H1 (cell line): ENCODE data around the gene C5orf34. TPM values are rescaled to one million over a fixed set of nuclear protein-coding genes. Genes with fewer than 3 reads are reported as not detected.

Experiments
- ASH2L ChIP-seq: fragments of 200-600, 300-600 bp; sonication (generic); IDR thresholded peaks from one replicate; pipeline ENCODE4 v1.7.1; 2017; ENCODE audit warnings: low read length
- ATF2 ChIP-seq: IDR thresholded peaks from 2 replicates; pipeline ENCODE4 v1.6.1; 2012; ENCODE audit warnings: low read length, inconsistent platforms
- BACH1 ChIP-seq: IDR thresholded peaks from 2 replicates; pipeline ENCODE4 v1.6.1; 2012; ENCODE audit warnings: low read length, improper control_type of control experiment
- CBX5 ChIP-seq: fragments of 300-800, 300-1000 bp; sonication (generic); IDR thresholded peaks from 2 replicates; pipeline ENCODE4 v1.7.1; 2016; ENCODE audit warnings: antibody characterized with exemption, low read length, low read depth
- CHD1 ChIP-seq: IDR thresholded peaks from 2 replicates; pipeline ENCODE4 v1.6.1; 2012; ENCODE audit warnings: low read depth, low read length, improper control_type of control experiment
- HDAC2 ChIP-seq, 2 experiments: fragments of 300-600 bp in 1 of 2; sonication (generic) in 1 of 2; IDR thresholded peaks; 2 replicates each; pipeline ENCODE4 v1.6.1; 2011 to 2012; ENCODE audit warnings: low read depth in 2 of 2, low read length in 2 of 2, mild to moderate bottlenecking in 2 of 2, moderate library complexity in 2 of 2, borderline replicate concordance in 1 of 2, inconsistent platforms in 1 of 2
- JUND ChIP-seq: IDR thresholded peaks from 2 replicates; pipeline ENCODE4 v1.6.1; 2011; ENCODE audit warnings: mild to moderate bottlenecking, improper control_type of control experiment, low read length
- KDM1A ChIP-seq: fragments of 200-600, 300-600 bp; sonication (generic); IDR thresholded peaks from 2 replicates; pipeline ENCODE4 v1.7.1; 2016; ENCODE audit warnings: mild to moderate bottlenecking, low read length, borderline replicate concordance
- KDM4A ChIP-seq: IDR thresholded peaks from one replicate; pipeline ENCODE4 v1.7.1; 2012; ENCODE audit warnings: low read depth, mild to moderate bottlenecking, moderate library complexity, low read length, inconsistent platforms; ENCODE audit not compliant: severe bottlenecking
- KDM5A ChIP-seq: fragments of 200-600 bp; IDR thresholded peaks from 2 replicates; pipeline ENCODE4 v1.7.1; 2012; ENCODE audit warnings: mild to moderate bottlenecking, low read length, inconsistent platforms, mixed read lengths
- MAFK ChIP-seq: IDR thresholded peaks from 2 replicates; pipeline ENCODE4 v1.6.1; 2012; ENCODE audit warnings: low read depth, mild to moderate bottlenecking, improper control_type of control experiment, low read length
- NRF1 ChIP-seq: IDR thresholded peaks from 2 replicates; pipeline ENCODE4 v1.6.1; 2011; ENCODE audit warnings: mild to moderate bottlenecking, low read depth, low read length, improper control_type of control experiment
- POLR2A ChIP-seq, 2 experiments: IDR thresholded peaks; 1 replicate in 1 of 2; 2 replicates in 1 of 2; pipeline ENCODE4 v1.6.1; 2011; ENCODE audit warnings: low read depth in 2 of 2, low read length in 2 of 2, mild to moderate bottlenecking in 2 of 2; ENCODE audit errors: control extremely low read depth in 1 of 2
- POLR2AphosphoS5 ChIP-seq: IDR thresholded peaks from 2 replicates; pipeline ENCODE4 v1.6.1; 2011; ENCODE audit warnings: low read depth, low read length
- RFX5 ChIP-seq: IDR thresholded peaks from 2 replicates; pipeline ENCODE4 v1.6.1; 2011; ENCODE audit warnings: low read depth, low read length, improper control_type of control experiment, borderline replicate concordance
- SIX5 ChIP-seq: IDR thresholded peaks from 2 replicates; pipeline ENCODE4 v1.6.1; 2011; ENCODE audit warnings: mild to moderate bottlenecking, low read depth, low read length
- SP4 ChIP-seq: IDR thresholded peaks from 2 replicates; pipeline ENCODE4 v1.6.1; 2012; ENCODE audit warnings: low read length, inconsistent platforms
- SRF ChIP-seq: IDR thresholded peaks from 2 replicates; pipeline ENCODE4 v1.6.1; 2011; ENCODE audit warnings: mild to moderate bottlenecking, low read depth, low read length, moderate library complexity
- USF2 ChIP-seq: IDR thresholded peaks from 2 replicates; pipeline ENCODE4 v1.6.1; 2011; ENCODE audit warnings: low read length, improper control_type of control experiment
- polyA plus RNA-seq, 7 experiments: library from polyadenylated mRNA; depleted of rRNA in 3 of 7; stranded (reverse) in 5 of 7; unstranded in 2 of 7; fragments of >200 nt in 5 of 7; fragments of 200-250 nt in 2 of 7; gene quantifications; 1 replicate in 5 of 7; 2 replicates in 1 of 7; 4 replicates in 1 of 7; pipeline versions ENCODE4 v1.2.1 to v1.2.3, GENCODE V29; 2011 to 2013; ENCODE audit warnings: missing spikeins in 2 of 7, mixed read lengths in 2 of 7
- total RNA-seq: library from RNA; stranded (reverse); fragmentation: NEBNext Ultra II Directional; extraction: Animal tissue kit (Norgen Biotek cat#: 25700); gene quantifications from 2 replicates; pipeline ENCODE4 v1.2.1, GENCODE V29; 2021
- TF ChIP-seq, protein P1 (sequence below): IDR thresholded peaks from 2 replicates; pipeline ENCODE4 v1.6.1; 2011; ENCODE audit warnings: low read depth, mild to moderate bottlenecking, low read length; ENCODE audit not compliant: insufficient read depth

C5orf34 gene
- total and polyA plus RNA-seq, 2 of the 8 experiments (the other 6 are each of a cell fraction or from before 2014, with no cell fraction given): 6.8 to 8.6 TPM

DNA sequence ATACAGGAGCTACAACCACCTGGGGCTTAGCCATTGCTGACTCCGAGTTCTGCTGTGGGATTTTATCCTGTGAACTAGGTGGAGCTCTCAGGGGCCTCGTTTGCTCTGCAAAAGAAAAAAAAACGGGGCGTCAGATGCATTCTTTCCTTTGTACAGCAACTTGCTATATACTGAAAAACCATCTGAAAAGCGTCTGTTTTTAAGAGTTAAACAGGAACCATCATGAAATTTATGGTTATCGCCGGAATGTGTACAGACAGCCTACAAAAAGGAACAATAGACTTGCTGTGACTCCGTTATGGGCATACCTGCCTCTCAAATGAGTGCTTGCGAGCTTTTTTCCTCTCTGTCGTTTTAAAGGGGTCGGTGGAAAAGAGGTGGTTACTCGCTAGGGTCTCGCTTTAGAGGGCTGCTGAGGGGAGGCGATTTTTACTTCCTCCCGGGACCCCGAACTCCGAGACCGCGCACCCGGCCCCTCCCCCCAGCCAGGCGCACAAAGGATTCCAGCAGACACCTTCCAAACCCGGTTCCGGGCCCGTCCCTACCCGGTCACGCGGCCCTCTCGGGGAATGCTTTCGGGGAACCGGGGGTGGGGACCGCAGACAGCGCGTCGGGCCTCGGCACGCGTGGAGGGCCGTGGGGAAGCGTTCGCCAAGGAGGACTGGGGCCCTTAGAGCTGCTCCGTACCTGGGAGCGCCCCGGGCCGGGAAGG lies 41.1 kb upstream of the C5orf34 start (continued):
- TF ChIP-seq, protein P1, sequence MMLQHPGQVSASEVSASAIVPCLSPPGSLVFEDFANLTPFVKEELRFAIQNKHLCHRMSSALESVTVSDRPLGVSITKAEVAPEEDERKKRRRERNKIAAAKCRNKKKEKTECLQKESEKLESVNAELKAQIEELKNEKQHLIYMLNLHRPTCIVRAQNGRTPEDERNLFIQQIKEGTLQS: no peak
- TF ChIP-seq KDM4A (peak; percentile 41), RFX5 (no peak), CBX5 (no peak), ASH2L (peak; percentile 63), USF2 (0 out of 2 replicates have a peak, but pooled peaks have one; percentile 2), KDM5A (no peak), BACH1 (no peak), KDM1A (no peak), MAFK (no peak), SIX5 (no peak), NRF1 (no peak), POLR2A (IDR thresholded peaks at IDR 0.05; ENCODE audit: control extremely low read depth in 1 of 2, low read depth in 2 of 2, low read length in 2 of 2) (peak; percentile 30 to 89; a peak in 2 of 3 replicates), HDAC2 (IDR thresholded peaks at IDR 0.05; ENCODE audit: borderline replicate concordance in 1 of 2, low read depth in 2 of 2, low read length in 2 of 2) (no peak), SRF (no peak), POLR2AphosphoS5 (peak; percentile 56), CHD1 (no peak; the same call in 1 of the 2 replicates), JUND (no peak), ATF2 (no peak), SP4 (no peak)
